ENCODE data around the gene FOXI1. TPM values are rescaled to one million over a fixed set of nuclear protein-coding genes. Genes with fewer than 3 reads are reported as not detected.

FOXI1 gene
- total RNA-seq, 1 experiment from 2014 or later, result 0.44 TPM

- no TSS peak for BruUV-seq (replicated peaks)
- Histone ChIP-seq H3K27ac (ENCODE audit: low read length) (peak overlapping the region; percentile 98), H3K27me3 (ENCODE audit: control insufficient read depth, insufficient read depth, low read length) (no peaks in the 10 kb centered on the region), H3K4me1 (ENCODE audit: control insufficient read depth, insufficient read depth, low read length) (peaks cover 37% of the 10 kb centered on the region), H3K9me3 (ENCODE audit: control insufficient read depth, insufficient read depth, low read depth, low read length) (no peaks in the 10 kb centered on the region), H3K36me3 (ENCODE audit: control insufficient read depth, insufficient read depth, low read length) (no peaks in the 10 kb centered on the region), H3K4me3 (ENCODE audit: low read depth in 2 of 2, low read length in 2 of 2) (no peak overlapping the region)
- no peak for ATAC-seq
- no peak for DNase-seq (ENCODE audit: low read depth, low spot score)
- intact Hi-C loops (cut with micrococcal nuclease; ENCODE audit: unreplicated experiment) (no loop called here), in situ Hi-C loops (cut with HindIII; ENCODE audit: low pct_unique_long_range_greater_than_20kb, low sequenced_read_pairs) (no loop called here)
- POLR2A ChIA-PET, result no interaction called here
- no peak for TF ChIP-seq SIN3A (IDR thresholded peaks at IDR 0.05; ENCODE audit: borderline replicate concordance, insufficient read depth, low read depth, low read length)
- TF ChIP-seq TCF7L2 (IDR thresholded peaks at IDR 0.05; ENCODE audit: low read depth, low read length), result no peak
- no peak for TF ChIP-seq POLR2AphosphoS5 (IDR thresholded peaks at IDR 0.05; ENCODE audit: low read depth, low read length)
- TF ChIP-seq, protein P1, sequence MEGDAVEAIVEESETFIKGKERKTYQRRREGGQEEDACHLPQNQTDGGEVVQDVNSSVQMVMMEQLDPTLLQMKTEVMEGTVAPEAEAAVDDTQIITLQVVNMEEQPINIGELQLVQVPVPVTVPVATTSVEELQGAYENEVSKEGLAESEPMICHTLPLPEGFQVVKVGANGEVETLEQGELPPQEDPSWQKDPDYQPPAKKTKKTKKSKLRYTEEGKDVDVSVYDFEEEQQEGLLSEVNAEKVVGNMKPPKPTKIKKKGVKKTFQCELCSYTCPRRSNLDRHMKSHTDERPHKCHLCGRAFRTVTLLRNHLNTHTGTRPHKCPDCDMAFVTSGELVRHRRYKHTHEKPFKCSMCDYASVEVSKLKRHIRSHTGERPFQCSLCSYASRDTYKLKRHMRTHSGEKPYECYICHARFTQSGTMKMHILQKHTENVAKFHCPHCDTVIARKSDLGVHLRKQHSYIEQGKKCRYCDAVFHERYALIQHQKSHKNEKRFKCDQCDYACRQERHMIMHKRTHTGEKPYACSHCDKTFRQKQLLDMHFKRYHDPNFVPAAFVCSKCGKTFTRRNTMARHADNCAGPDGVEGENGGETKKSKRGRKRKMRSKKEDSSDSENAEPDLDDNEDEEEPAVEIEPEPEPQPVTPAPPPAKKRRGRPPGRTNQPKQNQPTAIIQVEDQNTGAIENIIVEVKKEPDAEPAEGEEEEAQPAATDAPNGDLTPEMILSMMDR (IDR thresholded peaks at IDR 0.05), result no peak
- TF ChIP-seq, protein P2, sequence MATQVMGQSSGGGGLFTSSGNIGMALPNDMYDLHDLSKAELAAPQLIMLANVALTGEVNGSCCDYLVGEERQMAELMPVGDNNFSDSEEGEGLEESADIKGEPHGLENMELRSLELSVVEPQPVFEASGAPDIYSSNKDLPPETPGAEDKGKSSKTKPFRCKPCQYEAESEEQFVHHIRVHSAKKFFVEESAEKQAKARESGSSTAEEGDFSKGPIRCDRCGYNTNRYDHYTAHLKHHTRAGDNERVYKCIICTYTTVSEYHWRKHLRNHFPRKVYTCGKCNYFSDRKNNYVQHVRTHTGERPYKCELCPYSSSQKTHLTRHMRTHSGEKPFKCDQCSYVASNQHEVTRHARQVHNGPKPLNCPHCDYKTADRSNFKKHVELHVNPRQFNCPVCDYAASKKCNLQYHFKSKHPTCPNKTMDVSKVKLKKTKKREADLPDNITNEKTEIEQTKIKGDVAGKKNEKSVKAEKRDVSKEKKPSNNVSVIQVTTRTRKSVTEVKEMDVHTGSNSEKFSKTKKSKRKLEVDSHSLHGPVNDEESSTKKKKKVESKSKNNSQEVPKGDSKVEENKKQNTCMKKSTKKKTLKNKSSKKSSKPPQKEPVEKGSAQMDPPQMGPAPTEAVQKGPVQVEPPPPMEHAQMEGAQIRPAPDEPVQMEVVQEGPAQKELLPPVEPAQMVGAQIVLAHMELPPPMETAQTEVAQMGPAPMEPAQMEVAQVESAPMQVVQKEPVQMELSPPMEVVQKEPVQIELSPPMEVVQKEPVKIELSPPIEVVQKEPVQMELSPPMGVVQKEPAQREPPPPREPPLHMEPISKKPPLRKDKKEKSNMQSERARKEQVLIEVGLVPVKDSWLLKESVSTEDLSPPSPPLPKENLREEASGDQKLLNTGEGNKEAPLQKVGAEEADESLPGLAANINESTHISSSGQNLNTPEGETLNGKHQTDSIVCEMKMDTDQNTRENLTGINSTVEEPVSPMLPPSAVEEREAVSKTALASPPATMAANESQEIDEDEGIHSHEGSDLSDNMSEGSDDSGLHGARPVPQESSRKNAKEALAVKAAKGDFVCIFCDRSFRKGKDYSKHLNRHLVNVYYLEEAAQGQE (IDR thresholded peaks at IDR 0.05; ENCODE audit: insufficient read depth in 1 of 2, low read depth in 2 of 2, low read length in 1 of 2), result no peak
- CTCF ChIA-PET, result no interaction called here
Measured at GRCh38 chr5:170154744-170155143, 49.0 kb downstream of the FOXI1 start.

- Histone ChIP-seq H3K9me3 (ENCODE audit: control insufficient read depth, insufficient read depth, low read depth, low read length) (no peaks in the 10 kb centered on the region), H3K4me3 (ENCODE audit: low read depth in 2 of 2, low read length in 2 of 2) (no peak overlapping the region), H3K27me3 (ENCODE audit: control insufficient read depth, insufficient read depth, low read length) (no peaks in the 10 kb centered on the region), H3K4me1 (ENCODE audit: control insufficient read depth, insufficient read depth, low read length) (peaks cover 34% of the 10 kb centered on the region), H3K36me3 (ENCODE audit: control insufficient read depth, insufficient read depth, low read length) (no peaks in the 10 kb centered on the region), H3K27ac (ENCODE audit: low read length) (peak overlapping the region; percentile 98)
- TF ChIP-seq, protein P2 (IDR thresholded peaks at IDR 0.05; ENCODE audit: insufficient read depth in 1 of 2, low read depth in 2 of 2, low read length in 1 of 2), result no peak
- TF ChIP-seq TCF7L2 (IDR thresholded peaks at IDR 0.05; ENCODE audit: low read depth, low read length) (no peak), POLR2AphosphoS5 (IDR thresholded peaks at IDR 0.05; ENCODE audit: low read depth, low read length) (no peak), SIN3A (IDR thresholded peaks at IDR 0.05; ENCODE audit: borderline replicate concordance, insufficient read depth, low read depth, low read length) (no peak)
- TF ChIP-seq, protein P1 (IDR thresholded peaks at IDR 0.05), result no peak
- no TSS peak for BruUV-seq (replicated peaks)
- in situ Hi-C loops (cut with HindIII; ENCODE audit: low pct_unique_long_range_greater_than_20kb, low sequenced_read_pairs), result no loop called here
- intact Hi-C loops (cut with micrococcal nuclease; ENCODE audit: unreplicated experiment), result no loop called here
- ChIA-PET POLR2A (no interaction called here), CTCF (interaction anchor here (0.6 kb wide), 1 partner anchor 56 kb away, joined by 3 read pairs; no protein-coding TSS in a partner anchor)
- ATAC-seq (no peak), DNase-seq (ENCODE audit: low read depth, low spot score) (no peak)
Measured at GRCh38 chr5:170155771-170156170, 50.1 kb downstream of the FOXI1 start.

Measured in Panc1 (cell line).